Lower leg skin (tissue), 4 donors: Measurements from ENCODE around the gene LEF1. TPM values are rescaled to one million over a fixed set of nuclear protein-coding genes. Genes with fewer than 3 reads are reported as not detected.

Experiments used
- DNase-seq, 2 donors: peaks; one replicate each; pipeline ENCODE4 v3.0.0-alpha.2; 2019; ENCODE audit warnings: low spot score in 2 of 2
- H3K4me3 ChIP-seq: fragments of 200-600 bp; sonication (generic); 2 replicates; pipeline ENCODE4 v1.5.1; 2017; ENCODE audit warnings: mild to moderate bottlenecking, low read depth; ENCODE audit not compliant: poor library complexity, severe bottlenecking
- POLR2A ChIP-seq, 2 donors: fragments of 450-650 bp; IDR thresholded peaks; one replicate each; pipeline ENCODE4 v1.6.1; 2016 to 2017; ENCODE audit warnings: antibody characterized with exemption in 2 of 2, mild to moderate bottlenecking in 1 of 2, moderate library complexity in 1 of 2
- WGBS, 2 donors: methylation state at CpG; one replicate each; pipeline ENCODE4 v1.1.5; 2018; 5-methylcytosine and 5-hydroxymethylcytosine counted together
- intact Hi-C: fragments of 100-400 bp; cut with DNase I; formaldehyde crosslinking; loops from one replicate; pipeline ENCODE4 v1.15.0; 2023; ENCODE audit warnings: low total_unique reads
- total RNA-seq, 4 donors: library from RNA; depleted of rRNA; stranded (reverse); fragments of >200 nt; gene quantifications; one replicate each; pipeline ENCODE4 v1.1.0, GENCODE V29; 2016
- TF ChIP-seq, protein P1 (sequence below), 3 donors: fragments of 450-650 bp; IDR thresholded peaks; one replicate each; pipeline ENCODE4 v1.5.1; 2016; ENCODE audit warnings: antibody characterized with exemption in 3 of 3, mild to moderate bottlenecking in 3 of 3, moderate library complexity in 2 of 3

LEF1 gene
- total RNA-seq, 4 donors from 2014 or later = 1.7 to 17.8 (median 7.8) TPM

DNA sequence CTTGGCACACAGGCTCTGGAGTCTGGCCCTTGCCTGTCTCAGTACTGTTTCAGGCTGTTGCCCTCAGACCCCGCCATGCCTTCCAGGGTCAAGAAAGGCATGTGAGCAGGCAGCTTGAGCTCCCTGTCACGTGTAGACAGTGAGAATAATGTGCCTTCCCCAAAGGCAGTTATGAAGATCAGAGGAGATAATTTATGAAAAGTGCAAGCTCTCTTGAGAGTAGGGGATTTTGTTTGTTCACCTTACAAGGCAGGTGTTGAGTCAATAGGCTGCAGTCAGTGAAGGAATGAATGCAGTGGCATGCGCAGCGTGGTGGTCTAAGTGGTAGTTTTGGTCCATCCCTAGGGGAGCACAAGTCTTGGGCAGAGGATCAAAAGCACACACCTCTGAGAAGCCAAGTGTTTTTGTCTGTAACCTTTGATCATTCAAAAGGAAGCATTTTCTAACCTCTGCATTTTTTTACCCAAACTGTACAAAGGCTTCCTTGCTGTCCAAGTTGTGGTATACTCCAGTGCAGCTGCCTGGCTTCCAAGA, 164.7 kb downstream of the LEF1 start:
- 77 to 81% methylated on average over 4 of the region's 4 CpGs for WGBS, 2 donors
- H3K4me3 ChIP-seq = no peak overlapping the region
- intact Hi-C loops = no loop called here
- DNase-seq = no peak
- TF ChIP-seq, protein P1, sequence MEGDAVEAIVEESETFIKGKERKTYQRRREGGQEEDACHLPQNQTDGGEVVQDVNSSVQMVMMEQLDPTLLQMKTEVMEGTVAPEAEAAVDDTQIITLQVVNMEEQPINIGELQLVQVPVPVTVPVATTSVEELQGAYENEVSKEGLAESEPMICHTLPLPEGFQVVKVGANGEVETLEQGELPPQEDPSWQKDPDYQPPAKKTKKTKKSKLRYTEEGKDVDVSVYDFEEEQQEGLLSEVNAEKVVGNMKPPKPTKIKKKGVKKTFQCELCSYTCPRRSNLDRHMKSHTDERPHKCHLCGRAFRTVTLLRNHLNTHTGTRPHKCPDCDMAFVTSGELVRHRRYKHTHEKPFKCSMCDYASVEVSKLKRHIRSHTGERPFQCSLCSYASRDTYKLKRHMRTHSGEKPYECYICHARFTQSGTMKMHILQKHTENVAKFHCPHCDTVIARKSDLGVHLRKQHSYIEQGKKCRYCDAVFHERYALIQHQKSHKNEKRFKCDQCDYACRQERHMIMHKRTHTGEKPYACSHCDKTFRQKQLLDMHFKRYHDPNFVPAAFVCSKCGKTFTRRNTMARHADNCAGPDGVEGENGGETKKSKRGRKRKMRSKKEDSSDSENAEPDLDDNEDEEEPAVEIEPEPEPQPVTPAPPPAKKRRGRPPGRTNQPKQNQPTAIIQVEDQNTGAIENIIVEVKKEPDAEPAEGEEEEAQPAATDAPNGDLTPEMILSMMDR (IDR thresholded peaks at IDR 0.05) = no peak
- no peak for TF ChIP-seq POLR2A (IDR thresholded peaks at IDR 0.05)

DNA sequence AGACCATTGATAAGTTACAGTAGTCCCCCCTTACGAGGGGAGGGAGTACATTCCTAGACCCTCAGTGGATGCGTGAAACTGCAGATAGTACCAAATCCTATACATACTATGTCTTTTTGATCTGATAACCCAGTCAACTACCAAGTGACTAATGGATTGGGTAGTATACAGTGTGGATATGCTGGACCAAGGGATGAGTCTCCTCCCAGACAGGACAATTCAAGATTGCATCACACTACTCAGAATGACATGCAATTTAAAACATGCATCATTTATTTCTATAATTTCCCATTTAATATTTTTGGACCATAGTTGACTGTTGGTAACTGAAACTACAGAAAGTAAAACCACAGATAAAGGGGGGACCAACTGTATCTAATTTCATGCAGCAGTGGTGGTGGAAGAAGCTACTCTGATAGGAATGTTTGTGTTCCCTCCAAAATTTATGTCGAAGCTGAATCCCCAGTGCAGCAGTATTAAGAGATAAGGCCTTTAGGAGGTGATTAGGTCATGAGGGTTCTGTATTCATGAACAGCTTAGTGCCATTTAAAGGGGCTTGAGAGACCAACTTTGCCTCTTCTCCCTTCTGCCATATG, 167.1 kb downstream of the LEF1 start:
- intact Hi-C loops = no loop called here
- WGBS, 2 donors = 95 to 98% methylated on average over 3 of the region's 3 CpGs

DNA sequence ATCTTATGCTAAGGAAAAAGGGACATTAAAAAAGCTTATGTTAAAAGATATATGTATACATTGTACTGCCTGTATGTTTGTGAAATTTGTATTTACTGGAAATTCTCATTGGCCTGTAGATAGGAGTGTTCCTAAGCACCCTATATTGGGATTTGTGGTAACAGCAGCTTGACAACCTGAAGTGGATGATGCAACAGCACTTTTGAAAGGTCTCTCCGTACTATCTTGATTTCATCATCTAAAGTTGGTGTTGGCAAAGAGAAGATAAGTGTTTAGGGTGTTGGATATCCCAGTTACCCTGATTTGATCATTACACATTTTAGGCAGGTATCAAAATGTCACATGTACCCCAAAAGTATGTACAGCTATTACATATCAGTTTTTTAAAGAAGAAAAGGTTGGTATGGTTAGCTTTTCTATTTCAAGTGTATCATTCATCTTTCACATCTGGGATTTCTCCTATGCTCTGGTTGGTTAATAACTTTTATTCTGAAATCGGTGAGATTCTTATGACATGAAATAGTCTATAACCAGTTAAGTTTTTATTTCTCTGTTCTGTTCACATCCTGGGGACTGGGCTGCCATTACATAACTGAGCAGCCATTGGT, 168.7 kb downstream of the LEF1 start:
- H3K4me3 ChIP-seq = no peak overlapping the region
- TF ChIP-seq, protein P1 (IDR thresholded peaks at IDR 0.05) = no peak
- no peak for TF ChIP-seq POLR2A (IDR thresholded peaks at IDR 0.05)
- intact Hi-C loops = no loop called here
- DNase-seq = no peak
- 76 to 79% methylated on average over 2 of the region's 2 CpGs for WGBS, 2 donors

More for the DNA sequence above, 167.1 kb downstream of the LEF1 start:
- DNase-seq = no peak
- no peak overlapping the region for H3K4me3 ChIP-seq
- TF ChIP-seq, protein P1 (IDR thresholded peaks at IDR 0.05) = no peak
- no peak for TF ChIP-seq POLR2A (IDR thresholded peaks at IDR 0.05)

DNA sequence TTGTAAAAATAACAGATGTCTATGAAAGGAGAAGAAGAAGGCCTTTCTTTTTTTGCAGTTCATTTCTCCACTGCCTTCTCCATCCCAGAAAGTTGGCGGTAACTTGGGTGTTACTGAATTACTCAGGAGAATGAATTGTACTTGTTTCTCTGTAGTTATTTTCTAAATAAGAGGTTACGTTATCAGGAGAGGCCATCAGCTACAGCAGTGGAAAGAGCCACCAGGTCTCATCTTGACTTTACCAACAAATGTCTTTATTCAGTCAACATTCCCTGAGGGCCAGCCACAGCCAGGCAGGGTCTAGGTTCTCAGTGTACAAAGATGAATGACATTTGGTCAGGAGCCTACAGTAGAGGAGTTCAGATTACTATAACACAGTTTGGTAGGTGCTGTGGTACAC, 170.9 kb downstream of the LEF1 start:
- DNase-seq = no peak
- WGBS, 2 donors = 70 to 73% methylated on average over 2 of the region's 2 CpGs
- no peak overlapping the region for H3K4me3 ChIP-seq
- intact Hi-C loops = no loop called here
- TF ChIP-seq, protein P1 (IDR thresholded peaks at IDR 0.05) = no peak
- TF ChIP-seq POLR2A (IDR thresholded peaks at IDR 0.05) = no peak

Other genes starting within 250 kb of the LEF1 start
- gene CYP2U1, start 237.4 kb downstream of the LEF1 start, total RNA-seq = 1 to 10 TPM; 2.2 to 5.8 (median 4.8) TPM
- 10 to 100 TPM; 31.5 to 39.9 (median 35.3) TPM for gene HADH, start 179.0 kb downstream of the LEF1 start, total RNA-seq